Epidermal melanocyte (primary cell): ENCODE data around the gene STAB2.
"Not testable (repeated sequence)": the region's sequence is repeated elsewhere in the genome, so short reads cannot be mapped to it uniquely, and the experiment has no call there.

Experiments
- DNase-seq: peaks from one replicate; pipeline ENCODE4 v3.0.0; 2011; ENCODE audit warnings: low spot score; ENCODE audit not compliant: insufficient read length

Gene STAB2

GRCh38 chr12:103807561-103808238 is 220.6 kb downstream of the STAB2 start:
- no peak for DNase-seq

DNA sequence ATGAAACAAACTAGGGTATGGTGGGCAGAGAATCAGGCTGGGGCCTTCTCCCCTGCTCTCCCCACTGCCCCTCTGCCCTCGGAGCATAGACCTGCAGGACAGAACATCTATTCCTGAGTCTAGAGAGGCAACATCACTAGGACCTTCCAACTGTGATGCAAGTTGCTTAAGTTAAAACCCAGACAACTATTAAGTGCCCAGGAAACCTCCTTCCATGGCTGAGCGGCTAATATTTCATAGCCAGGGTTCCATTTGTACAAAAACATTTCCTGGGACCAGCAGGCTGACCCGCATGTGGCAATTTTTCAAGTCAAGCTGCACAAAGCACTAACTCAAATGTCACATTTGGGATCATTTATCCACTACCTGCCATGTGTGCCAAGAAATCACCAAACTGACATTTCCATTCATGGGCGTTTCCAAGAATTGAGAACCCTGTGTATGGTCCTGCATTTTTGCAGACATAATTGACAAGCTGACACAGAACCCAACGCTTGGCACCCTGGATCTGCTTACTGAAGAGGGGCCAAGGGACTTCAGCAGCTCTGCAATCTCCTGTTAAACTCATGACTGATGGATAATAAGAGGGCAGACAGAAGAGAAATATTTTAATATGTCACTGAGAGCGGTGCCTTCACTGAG is 221.3 kb downstream of the STAB2 start:
- no peak for DNase-seq

DNA sequence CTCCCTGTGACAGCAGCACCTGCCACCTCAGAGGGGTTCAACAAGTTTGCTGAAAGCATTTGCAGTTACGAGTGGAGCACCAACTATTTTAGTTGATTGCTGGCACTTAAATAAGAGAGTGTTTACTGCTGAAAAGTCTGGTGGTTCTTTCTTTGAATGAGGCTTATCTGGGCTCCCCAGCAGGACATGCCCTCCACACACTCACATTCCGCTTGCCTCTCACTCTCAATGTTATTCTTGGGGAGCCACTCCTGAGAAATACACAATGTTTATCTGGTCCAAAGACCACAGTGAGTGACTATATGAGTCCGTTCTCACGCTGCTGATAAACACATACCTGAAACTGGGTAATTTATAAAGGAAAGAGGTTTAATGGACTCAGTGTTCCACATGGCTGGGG is 222.1 kb downstream of the STAB2 start:
- no peak for DNase-seq

GRCh38 chr12:103809639-103810038 is 222.6 kb downstream of the STAB2 start:
- DNase-seq, result not testable (repeated sequence)

GRCh38 chr12:103810111-103810510 is 223.0 kb downstream of the STAB2 start:
- no peak for DNase-seq

DNA sequence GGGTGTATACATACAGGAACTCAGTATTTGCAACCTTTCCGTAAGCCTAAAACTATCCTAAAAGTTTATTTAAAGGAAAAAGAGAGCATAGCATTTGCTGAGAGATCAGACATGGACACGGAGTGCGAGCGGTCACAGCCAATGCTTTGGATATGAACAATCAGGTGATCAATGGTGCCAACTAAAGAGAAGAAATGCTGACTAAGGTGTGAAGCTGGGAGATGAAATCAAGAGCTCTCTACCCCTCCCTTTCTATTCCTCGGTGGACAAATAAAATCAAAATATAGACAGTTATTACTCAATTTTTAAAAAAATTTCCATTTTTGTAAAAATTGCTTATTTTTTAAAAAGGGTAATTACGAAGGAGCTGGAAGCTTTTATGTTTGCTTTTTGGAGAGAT is 224.7 kb downstream of the STAB2 start:
- no peak for DNase-seq

GRCh38 chr12:103812789-103813188 is 225.7 kb downstream of the STAB2 start:
- no peak for DNase-seq

DNA sequence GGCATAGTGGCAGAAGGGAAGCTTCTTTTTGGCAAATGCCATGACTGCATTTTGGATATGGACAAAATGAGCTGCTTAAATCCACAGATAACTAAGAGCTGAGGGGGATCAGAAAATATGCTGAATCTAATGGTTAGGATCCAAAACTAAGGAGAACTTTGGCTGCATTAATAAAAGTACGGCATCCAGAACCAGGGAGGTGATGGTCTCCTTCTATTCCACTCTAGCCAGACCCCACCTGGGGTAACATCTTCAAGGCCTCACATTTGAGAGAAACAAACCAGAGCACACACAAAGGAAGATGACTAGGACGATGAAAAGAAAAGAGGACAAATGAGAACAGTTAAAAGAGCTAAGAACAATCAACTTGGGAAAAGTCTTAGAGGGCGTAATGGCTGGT is 226.4 kb downstream of the STAB2 start:
- DNase-seq, result no peak

DNA sequence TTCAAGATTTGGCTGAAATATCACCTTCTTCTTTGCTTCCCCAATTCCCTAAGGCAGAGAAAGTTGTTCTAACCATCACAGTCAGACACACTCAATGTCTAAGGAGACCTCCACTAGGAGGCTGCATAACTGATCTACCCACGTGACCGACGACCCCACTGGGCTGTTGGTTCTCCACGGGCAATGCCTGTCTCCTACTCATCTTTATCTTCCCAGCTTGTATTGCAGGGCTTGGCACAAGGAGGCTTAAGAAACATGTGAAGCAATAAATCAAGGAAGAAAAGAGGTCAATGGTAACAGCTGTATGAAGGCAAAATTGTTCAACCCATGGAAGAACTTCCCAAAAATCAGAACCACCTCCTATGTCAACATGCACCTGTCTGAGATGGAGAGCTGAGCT is 226.9 kb downstream of the STAB2 start:
- DNase-seq, result no peak

DNA sequence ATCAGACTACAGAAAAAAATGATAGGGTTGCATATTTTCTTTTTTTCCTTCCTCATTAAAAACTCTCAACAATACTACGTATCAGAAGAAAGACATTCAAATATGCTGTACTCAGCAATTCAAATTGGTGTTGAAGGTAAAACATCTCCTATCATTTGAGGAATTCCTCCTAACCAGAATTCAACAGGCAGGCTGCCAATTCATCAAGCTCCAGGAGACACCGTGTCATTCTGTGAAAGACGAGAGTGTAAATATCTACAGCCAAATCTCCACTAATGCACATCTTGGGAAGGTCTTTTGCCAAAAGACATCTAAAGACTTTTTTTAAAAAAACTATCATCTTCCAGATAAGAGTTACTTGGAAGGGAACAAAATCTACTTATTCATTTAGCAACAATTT is 227.4 kb downstream of the STAB2 start:
- DNase-seq, result no peak
